Trophoblast cell (in vitro differentiated cells and primary cell): ENCODE results near the gene C16orf96.

Source experiments
- DNase-seq, 2 donors: peaks; one replicate each; pipeline ENCODE4 v3.0.0-alpha.2; 2016
- H2AFZ ChIP-seq: 2 replicates; pipeline ENCODE4 v1.6.1; 2013; ENCODE audit warnings: low read length, moderate library complexity, mild to moderate bottlenecking; ENCODE audit not compliant: insufficient read depth, poor library complexity
- H2AK5ac ChIP-seq: 2 replicates; pipeline ENCODE4 v1.6.1; 2013; ENCODE audit warnings: mild to moderate bottlenecking, low read length
- H2BK120ac ChIP-seq: 2 replicates; pipeline ENCODE4 v1.6.1; 2013; ENCODE audit warnings: low read length, mild to moderate bottlenecking, moderate library complexity; ENCODE audit not compliant: insufficient read depth, poor library complexity
- H2BK12ac ChIP-seq: 2 replicates; pipeline ENCODE4 v1.6.1; 2013; ENCODE audit warnings: mild to moderate bottlenecking, low read length, moderate library complexity
- H2BK5ac ChIP-seq: 2 replicates; pipeline ENCODE4 v1.6.1; 2013; ENCODE audit warnings: low read length, low read depth, moderate library complexity, mild to moderate bottlenecking; ENCODE audit not compliant: poor library complexity
- H3K14ac ChIP-seq: 2 replicates; pipeline ENCODE4 v1.6.1; 2013; ENCODE audit warnings: mild to moderate bottlenecking, low read length
- H3K18ac ChIP-seq: 2 replicates; pipeline ENCODE4 v1.6.1; 2013; ENCODE audit warnings: mild to moderate bottlenecking, low read length
- H3K23ac ChIP-seq: 2 replicates; pipeline ENCODE4 v1.6.1; 2013; ENCODE audit warnings: low read length
- H3K27ac ChIP-seq: 2 replicates; pipeline ENCODE4 v1.5.1; 2013; ENCODE audit warnings: low read depth, mild to moderate bottlenecking, inconsistent platforms, low read length, moderate library complexity
- H3K27me3 ChIP-seq: 2 replicates; pipeline ENCODE4 v1.6.1; 2013; ENCODE audit warnings: inconsistent platforms, mild to moderate bottlenecking, low read length, moderate library complexity; ENCODE audit not compliant: insufficient read depth
- H3K36me3 ChIP-seq, 2 experiments: 1 replicate in 1 of 2; 2 replicates in 1 of 2; pipeline ENCODE4 v1.6.1; 2013; ENCODE audit warnings: low read length in 2 of 2, mild to moderate bottlenecking in 2 of 2, moderate library complexity in 1 of 2; ENCODE audit not compliant: insufficient read depth in 2 of 2, control insufficient read depth in 1 of 2
- H3K4ac ChIP-seq: 2 replicates; pipeline ENCODE4 v1.6.1; 2013; ENCODE audit warnings: low read depth, mild to moderate bottlenecking, low read length, moderate library complexity
- H3K4me1 ChIP-seq, 2 experiments: 1 replicate in 1 of 2; 2 replicates in 1 of 2; pipeline ENCODE4 v1.6.1; 2013; ENCODE audit warnings: low read length in 2 of 2, mild to moderate bottlenecking in 2 of 2, moderate library complexity in 1 of 2; ENCODE audit not compliant: insufficient read depth in 2 of 2, control insufficient read depth in 1 of 2
- H3K4me2 ChIP-seq: 2 replicates; pipeline ENCODE4 v1.6.1; 2013; ENCODE audit warnings: inconsistent platforms, mild to moderate bottlenecking, low read length, moderate library complexity
- H3K4me3 ChIP-seq: 2 replicates; pipeline ENCODE4 v1.5.1; 2013; ENCODE audit warnings: mild to moderate bottlenecking, low read depth, low read length, inconsistent platforms
- H3K79me1 ChIP-seq: one replicate; pipeline ENCODE4 v1.6.1; 2013; ENCODE audit warnings: low read length
- H3K79me2 ChIP-seq: 2 replicates; pipeline ENCODE4 v1.6.1; 2013; ENCODE audit warnings: low read length, mild to moderate bottlenecking; ENCODE audit not compliant: control insufficient read depth, insufficient read depth, poor library complexity
- H3K9ac ChIP-seq: 2 replicates; pipeline ENCODE4 v1.6.1; 2013; ENCODE audit warnings: mild to moderate bottlenecking, low read length
- H3K9me3 ChIP-seq: 2 replicates; pipeline ENCODE4 v1.6.1; 2013; ENCODE audit warnings: low read depth, mild to moderate bottlenecking, control low read depth, inconsistent platforms, low read length; ENCODE audit not compliant: insufficient read depth
- H4K12ac ChIP-seq: 2 replicates; pipeline ENCODE4 v1.6.1; 2013; ENCODE audit warnings: low read depth, mild to moderate bottlenecking, low read length, moderate library complexity
- H4K8ac ChIP-seq: 2 replicates; pipeline ENCODE4 v1.6.1; 2013; ENCODE audit warnings: low read depth, mild to moderate bottlenecking, low read length, moderate library complexity
- H4K91ac ChIP-seq: one replicate; pipeline ENCODE4 v1.6.1; 2013; ENCODE audit warnings: low read depth, mild to moderate bottlenecking, low read length, moderate library complexity
- WGBS: extraction: QIAGEN DNeasy Blood & Tissue Kit; methylation state at CpG from one replicate; pipeline ENCODE4 v1.1.7; 2013; ENCODE audit warnings: missing lambda C conversion rate; ENCODE audit not compliant: insufficient read length, insufficient coverage; ENCODE audit errors: extremely low coverage; 5-methylcytosine and 5-hydroxymethylcytosine counted together

Gene C16orf96

DNA sequence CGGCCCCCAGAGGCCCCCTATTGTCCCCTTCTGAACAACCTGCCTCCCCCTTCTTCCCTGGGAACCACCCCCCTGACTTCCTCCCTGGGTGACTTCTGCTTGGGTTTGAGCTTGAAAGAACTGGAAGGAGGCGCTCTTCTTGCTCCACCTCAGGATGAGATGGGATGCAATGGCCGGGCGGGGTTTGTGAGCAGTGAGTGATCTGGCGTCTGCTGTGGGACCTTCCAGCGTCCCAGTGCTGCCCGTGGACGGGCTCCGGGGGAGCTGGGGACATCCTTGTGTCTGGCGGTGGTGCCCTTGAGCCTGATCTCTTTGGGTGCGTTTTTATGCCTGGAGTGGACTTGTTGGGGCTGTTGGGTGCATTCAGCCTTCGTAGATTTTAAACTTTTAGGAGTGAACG, 80.1 kb downstream of the C16orf96 start:
- Histone ChIP-seq H3K4me1 (peaks cover 7 to 19% of the 10 kb centered on the region in 2 experiments), H2BK5ac (no peak overlapping the region), H3K9ac (no peak overlapping the region), H3K4me3 (no peak overlapping the region), H3K9me3 (peaks cover 3% of the 10 kb centered on the region), H3K23ac (no peak overlapping the region), H3K4ac (peak overlapping the region; percentile 56), H3K18ac (no peak overlapping the region), H2BK120ac (no peak overlapping the region), H4K12ac (no peak overlapping the region), H3K27me3 (no peaks in the 10 kb centered on the region), H3K36me3 (peaks cover 18 to 23% of the 10 kb centered on the region in 2 experiments), H4K91ac (no peak overlapping the region), H2AFZ (no peak overlapping the region), H3K79me2 (peaks cover 19% of the 10 kb centered on the region), H3K14ac (no peak overlapping the region), H2BK12ac (no peak overlapping the region), H2AK5ac (no peak overlapping the region), H3K79me1 (no peaks in the 10 kb centered on the region), H4K8ac (no peak overlapping the region), H3K27ac (no peak overlapping the region), H3K4me2 (no peak overlapping the region)
- no peak for DNase-seq
- WGBS: no CpG with 5 or more reads among the region's 13 CpGs

DNA sequence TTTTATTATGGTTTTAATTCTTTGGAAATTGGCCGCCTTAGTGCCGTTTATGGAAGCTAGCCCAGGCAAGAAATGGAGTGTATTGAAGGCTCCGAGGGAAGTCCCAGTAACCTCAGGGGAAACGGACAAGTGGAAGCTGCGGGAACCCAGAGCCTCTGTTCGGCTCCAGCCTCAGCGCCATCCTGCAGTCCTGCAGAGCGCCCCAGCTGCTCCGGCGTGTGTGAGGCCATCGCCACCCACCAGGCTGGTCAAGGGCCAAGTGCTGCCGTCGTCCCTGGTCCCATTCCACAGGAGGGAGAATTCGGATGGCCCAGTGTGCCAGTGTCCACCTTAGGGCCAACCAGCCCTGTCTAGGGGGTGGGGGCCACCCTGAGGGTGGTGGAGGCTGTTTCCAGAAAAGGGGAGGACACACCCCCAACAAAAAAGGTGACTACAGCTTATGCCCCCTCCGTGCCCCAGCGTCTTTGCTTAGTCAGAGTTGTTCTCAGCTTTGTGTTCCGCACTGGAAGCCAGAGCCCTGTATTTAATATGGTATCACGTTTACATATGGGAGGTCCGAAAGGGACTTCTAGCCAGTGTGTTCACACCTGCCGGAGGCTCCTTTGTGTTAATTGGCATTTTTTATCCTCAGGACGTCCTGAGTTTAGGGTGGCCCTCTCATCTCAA, 81.5 kb downstream of the C16orf96 start:
- no peak overlapping the region for H2BK120ac ChIP-seq
- peaks cover 18 to 23% of the 10 kb centered on the region in 2 experiments for H3K36me3 ChIP-seq
- no peaks in the 10 kb centered on the region for H3K79me1 ChIP-seq
- H4K8ac ChIP-seq: no peak overlapping the region
- H3K4me3 ChIP-seq: no peak overlapping the region
- H3K4me2 ChIP-seq: no peak overlapping the region
- H2AFZ ChIP-seq: no peak overlapping the region
- no peak overlapping the region for H4K12ac ChIP-seq
- H3K23ac ChIP-seq: no peak overlapping the region
- H3K27ac ChIP-seq: no peak overlapping the region
- no peaks in the 10 kb centered on the region for H3K27me3 ChIP-seq
- H3K9ac ChIP-seq: no peak overlapping the region
- H3K4me1 ChIP-seq: peaks cover 7 to 16% of the 10 kb centered on the region in 2 experiments
- H4K91ac ChIP-seq: no peak overlapping the region
- no peak overlapping the region for H3K14ac ChIP-seq
- peaks cover 3% of the 10 kb centered on the region for H3K9me3 ChIP-seq
- no peak overlapping the region for H3K18ac ChIP-seq
- no peak overlapping the region for H2BK5ac ChIP-seq
- peaks cover 19% of the 10 kb centered on the region for H3K79me2 ChIP-seq
- H2AK5ac ChIP-seq: no peak overlapping the region
- DNase-seq: no peak
- H2BK12ac ChIP-seq: no peak overlapping the region
- H3K4ac ChIP-seq: peak overlapping the region; percentile 37
- no CpG with 5 or more reads among the region's 21 CpGs for WGBS

DNA sequence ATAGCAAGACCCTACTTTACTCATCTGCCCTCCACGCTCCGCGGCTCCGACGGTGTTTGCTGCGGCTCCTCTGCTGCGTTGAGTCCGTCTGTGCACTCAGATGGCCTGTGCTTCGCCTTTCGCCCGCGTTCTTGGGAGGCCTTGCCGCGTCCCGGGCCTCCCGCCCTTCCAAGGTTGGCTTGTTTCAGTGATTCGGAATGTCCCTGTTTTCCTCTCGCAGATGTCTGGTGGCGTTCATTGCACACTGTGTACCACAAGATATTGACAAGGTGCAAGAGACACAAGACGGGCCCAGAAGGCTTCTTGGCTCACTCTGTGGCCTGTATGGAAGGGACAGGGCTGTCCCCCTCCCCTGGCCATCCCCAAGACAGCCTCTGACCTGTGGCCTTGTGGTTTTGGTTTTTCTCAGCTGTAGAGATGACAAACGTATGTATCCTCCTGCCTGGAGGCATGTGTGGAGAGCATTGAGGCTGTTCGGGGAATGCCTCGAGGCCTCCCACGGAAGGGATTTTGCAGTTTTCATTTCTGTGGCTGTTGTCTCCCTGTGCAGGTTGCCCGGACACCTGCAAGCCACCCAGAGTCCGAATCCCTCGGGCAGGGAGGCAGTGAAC, 83.9 kb downstream of the C16orf96 start:
- Histone ChIP-seq H3K27me3 (no peaks in the 10 kb centered on the region), H3K4ac (no peak overlapping the region), H2BK120ac (no peak overlapping the region), H4K8ac (no peak overlapping the region), H4K12ac (no peak overlapping the region), H3K4me2 (no peak overlapping the region), H2AFZ (no peak overlapping the region), H2AK5ac (no peak overlapping the region), H3K4me1 (peaks cover 7 to 16% of the 10 kb centered on the region in 2 experiments), H3K23ac (no peak overlapping the region), H3K4me3 (no peak overlapping the region), H2BK5ac (no peak overlapping the region), H2BK12ac (no peak overlapping the region), H3K79me2 (peaks cover 14% of the 10 kb centered on the region), H3K27ac (no peak overlapping the region), H3K9ac (no peak overlapping the region), H3K14ac (no peak overlapping the region), H3K36me3 (peaks cover 10 to 14% of the 10 kb centered on the region in 2 experiments), H3K79me1 (no peaks in the 10 kb centered on the region), H3K18ac (no peak overlapping the region), H4K91ac (no peak overlapping the region), H3K9me3 (peaks cover 3% of the 10 kb centered on the region)
- no CpG with 5 or more reads among the region's 27 CpGs for WGBS
- no peak for DNase-seq

DNA sequence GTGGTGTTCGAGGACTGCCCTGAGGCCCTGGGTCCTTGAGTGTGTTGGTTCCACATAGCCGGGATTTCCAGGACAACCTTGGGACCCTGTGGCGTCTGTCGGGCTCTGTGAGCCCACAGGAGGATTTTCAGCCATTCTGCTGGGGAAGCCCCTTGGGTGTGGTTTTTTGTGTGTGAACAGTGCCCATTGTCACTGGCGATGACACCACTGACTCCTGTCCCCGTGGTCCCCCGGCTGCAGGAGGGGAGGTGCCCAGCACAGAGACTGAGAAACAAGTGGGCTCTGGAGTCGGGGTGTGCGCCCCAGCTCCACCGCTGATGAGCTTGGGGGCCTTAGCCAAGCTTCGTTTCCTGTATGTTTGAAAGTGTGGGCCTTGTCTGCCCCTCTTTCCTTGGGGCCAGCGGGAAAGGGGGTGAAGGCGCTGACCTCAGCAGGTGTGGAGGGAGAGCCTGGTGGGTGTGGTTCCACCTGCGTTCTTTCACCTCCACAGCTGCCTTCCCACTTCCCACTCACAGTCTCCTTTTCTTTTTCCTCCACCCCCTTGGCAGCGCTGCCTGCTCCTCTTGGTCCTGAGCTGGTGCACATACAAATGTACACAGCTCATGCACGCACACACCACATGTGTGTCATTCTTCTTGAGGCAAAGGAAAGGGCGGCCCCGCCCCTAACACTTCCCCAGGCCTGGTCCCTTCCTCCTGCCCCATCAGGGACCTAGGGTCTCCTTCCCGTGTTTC, 84.6 kb downstream of the C16orf96 start:
- DNase-seq: no peak
- Histone ChIP-seq H3K27ac (no peak overlapping the region), H4K8ac (no peak overlapping the region), H3K23ac (no peak overlapping the region), H3K4me1 (peaks cover 7 to 16% of the 10 kb centered on the region in 2 experiments), H2AFZ (no peak overlapping the region), H3K18ac (no peak overlapping the region), H2BK120ac (no peak overlapping the region), H4K91ac (no peak overlapping the region), H3K79me2 (peaks cover 14% of the 10 kb centered on the region), H4K12ac (no peak overlapping the region), H3K27me3 (no peaks in the 10 kb centered on the region), H3K4me3 (no peak overlapping the region), H2AK5ac (no peak overlapping the region), H3K4ac (peak overlapping the region; percentile 31), H3K4me2 (no peak overlapping the region), H3K36me3 (peaks cover 10 to 16% of the 10 kb centered on the region in 2 experiments), H3K9ac (no peak overlapping the region), H3K9me3 (peaks cover 3% of the 10 kb centered on the region), H3K14ac (no peak overlapping the region), H3K79me1 (no peaks in the 10 kb centered on the region), H2BK5ac (no peak overlapping the region), H2BK12ac (no peak overlapping the region)
- no CpG with 5 or more reads among the region's 19 CpGs for WGBS
